Right kidney (tissue), 1 donor: ENCODE measurements around the gene NUP42.
"Not testable (repeated sequence)": the region's sequence is repeated elsewhere in the genome, so short reads cannot be mapped to it uniquely, and the experiment has no call there.

Experiments used
- DNase-seq: peaks from one replicate; pipeline ENCODE4 v3.0.0-alpha.2; 2016

Gene NUP42

GRCh38 chr7:23196306-23196705 is 14.5 kb downstream of the NUP42 start:
- no peak for DNase-seq

DNA sequence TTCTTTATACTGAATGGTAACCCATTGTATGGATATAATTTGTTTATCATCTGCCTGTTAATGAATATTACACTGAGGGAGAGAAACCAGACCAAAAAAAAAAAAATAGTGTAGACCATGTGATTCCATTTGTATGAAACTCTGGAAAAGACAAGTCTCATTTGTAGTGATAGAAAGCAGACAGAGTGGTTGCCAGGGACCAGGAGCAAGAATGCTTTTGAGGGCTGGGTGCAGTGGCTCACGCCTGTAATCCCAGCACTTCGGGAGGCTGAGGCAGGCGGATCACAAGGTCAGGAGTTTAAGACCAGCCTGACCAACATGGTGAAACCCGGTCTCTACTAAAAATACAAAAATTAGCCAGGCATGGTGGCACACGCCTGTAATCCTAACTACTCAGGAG is 15.9 kb downstream of the NUP42 start:
- DNase-seq, result not testable (repeated sequence)

DNA sequence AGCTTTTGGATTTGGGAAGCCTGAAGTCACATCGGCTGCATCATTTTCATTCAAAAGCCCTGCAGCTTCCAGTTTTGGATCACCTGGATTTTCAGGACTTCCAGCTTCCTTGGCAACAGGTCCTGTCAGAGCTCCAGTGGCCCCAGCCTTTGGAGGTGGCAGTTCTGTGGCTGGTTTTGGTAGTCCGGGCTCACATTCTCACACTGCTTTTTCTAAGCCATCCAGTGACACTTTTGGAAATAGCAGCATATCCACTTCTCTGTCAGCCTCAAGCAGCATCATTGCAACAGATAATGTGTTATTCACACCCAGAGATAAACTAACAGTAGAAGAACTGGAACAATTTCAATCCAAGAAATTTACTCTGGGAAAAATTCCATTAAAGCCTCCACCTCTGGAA is 18.5 kb downstream of the NUP42 start:
- DNase-seq, result no peak

- DNase-seq, result no peak
These were observed 22.4 kb downstream of the NUP42 start for GRCh38 chr7:23204241-23204640.

DNA sequence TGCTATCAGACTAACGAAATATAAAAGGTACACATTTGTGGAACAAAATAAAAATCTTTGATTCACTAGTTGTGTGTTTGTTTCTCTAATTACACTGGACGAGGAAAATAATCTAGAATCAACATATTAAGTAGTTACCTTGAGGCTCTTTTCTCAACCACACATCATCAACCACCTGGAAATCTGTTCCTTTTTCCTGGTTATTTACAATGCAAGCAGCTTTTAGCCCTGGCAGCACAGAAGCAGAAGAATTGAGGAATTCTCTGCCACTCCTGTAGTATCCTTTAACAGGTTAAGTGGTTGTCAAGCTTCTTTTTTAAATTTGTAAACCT is 23.7 kb downstream of the NUP42 start:
- no peak for DNase-seq

GRCh38 chr7:23205909-23206767 is 24.3 kb downstream of the NUP42 start:
- DNase-seq, result peak; percentile 94

DNA sequence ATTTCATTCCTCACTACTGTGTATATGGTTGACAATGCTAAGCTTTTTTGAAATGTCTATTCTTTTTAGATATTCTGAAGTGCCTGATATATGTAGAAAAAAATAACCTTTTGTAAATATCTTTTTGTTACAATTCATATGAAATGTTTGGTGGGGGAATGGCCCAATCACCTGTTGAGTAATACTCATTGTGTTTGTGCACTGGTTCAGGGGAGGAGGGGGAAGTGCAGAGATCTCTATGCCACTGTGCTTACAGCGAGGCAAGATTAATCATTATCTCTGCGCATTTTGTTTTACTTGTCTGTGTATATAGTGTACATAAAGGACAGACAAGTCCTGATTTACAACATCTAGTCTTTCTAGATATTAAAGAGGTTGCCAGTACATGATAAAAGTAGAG is 25.2 kb downstream of the NUP42 start:
- DNase-seq, result no peak

DNA sequence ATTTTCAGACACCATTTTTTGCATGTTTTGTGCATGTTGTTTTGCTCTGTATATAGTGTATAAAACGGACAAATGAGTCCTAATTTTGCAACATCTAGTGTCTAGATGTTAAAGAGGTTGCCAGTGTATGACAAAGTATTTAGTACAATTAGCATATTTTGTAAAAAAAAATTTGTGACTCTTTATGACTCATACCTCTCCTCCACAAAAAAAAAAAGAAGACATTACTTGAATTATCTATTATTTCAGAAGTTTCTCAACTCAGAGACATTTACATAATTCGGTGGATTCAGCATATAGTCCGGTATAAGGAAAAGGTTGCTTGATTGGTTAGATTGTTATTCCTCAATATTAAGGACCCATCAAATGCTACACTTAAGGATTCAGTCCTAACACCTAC is 26.0 kb downstream of the NUP42 start:
- no peak for DNase-seq

- DNase-seq, result no peak
These were observed 26.5 kb downstream of the NUP42 start for GRCh38 chr7:23208316-23208715.

- no peak for DNase-seq
These were observed 28.7 kb downstream of the NUP42 start for GRCh38 chr7:23210506-23210905.

GRCh38 chr7:23211589-23211988 is 29.7 kb downstream of the NUP42 start:
- DNase-seq, result peak; percentile 74

DNA sequence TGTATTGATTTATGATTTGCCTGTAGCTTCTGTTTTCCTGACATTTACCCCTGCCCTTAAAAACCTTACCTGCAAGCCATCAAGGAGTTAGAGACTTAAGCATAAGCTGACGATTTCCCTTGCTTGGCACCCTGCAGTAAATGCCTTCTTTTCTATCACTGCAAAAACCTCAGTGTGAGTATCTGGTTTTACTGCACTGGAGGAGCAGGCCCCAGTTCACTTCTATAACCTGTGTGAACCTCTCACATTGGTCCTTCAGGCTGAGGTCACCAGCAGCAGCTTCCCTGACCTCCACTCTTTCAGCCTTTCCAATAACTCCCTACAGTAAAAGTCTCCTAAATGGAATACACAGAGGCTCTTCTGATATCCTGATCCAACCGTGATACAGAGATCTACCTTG is 30.5 kb downstream of the NUP42 start:
- DNase-seq, result peak; percentile 35

DNA sequence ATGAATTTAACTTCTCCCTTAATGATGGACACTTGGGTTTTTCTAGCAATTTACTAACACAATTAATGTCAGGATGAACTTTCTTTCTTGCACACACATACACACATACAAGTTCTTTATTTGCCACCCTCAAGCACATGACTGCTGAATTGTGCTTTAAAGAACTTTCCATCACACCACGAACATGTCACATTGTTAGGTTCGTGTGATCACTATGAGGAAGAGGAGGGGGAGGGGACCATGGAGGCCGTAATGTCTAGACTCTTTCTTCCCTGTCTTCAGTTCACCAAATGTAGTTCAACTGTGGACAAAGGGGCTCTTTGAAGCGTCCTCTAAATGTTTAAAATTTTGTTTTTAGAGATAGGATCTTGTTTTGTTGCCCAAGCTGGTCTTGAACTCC is 31.0 kb downstream of the NUP42 start:
- DNase-seq, result no peak

- DNase-seq, result no peak
These were observed 31.9 kb downstream of the NUP42 start for GRCh38 chr7:23213755-23214154.

DNA sequence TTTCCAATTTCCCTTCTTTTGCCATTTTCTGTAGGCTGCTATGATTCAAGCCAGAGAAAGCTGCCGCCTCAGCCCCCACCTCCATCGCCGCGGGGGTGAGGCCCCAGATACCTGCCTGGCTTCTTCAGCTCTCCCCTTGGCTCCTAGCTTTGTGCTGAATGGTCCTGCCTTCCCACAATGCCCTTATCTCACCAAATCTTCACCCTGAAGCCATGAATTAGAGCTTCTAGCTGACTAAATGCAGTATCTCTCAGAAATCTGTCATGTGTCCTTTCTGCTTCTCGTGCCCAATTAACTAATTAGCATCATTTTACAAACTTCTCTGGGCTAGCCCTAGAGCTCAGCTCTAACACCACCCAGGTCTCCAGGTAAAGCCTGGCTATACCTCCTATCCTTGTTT is 32.6 kb downstream of the NUP42 start:
- no peak for DNase-seq

- no peak for DNase-seq
These were observed 33.1 kb downstream of the NUP42 start for GRCh38 chr7:23214938-23215337.

GRCh38 chr7:23216021-23216420 is 34.2 kb downstream of the NUP42 start:
- DNase-seq, result no peak

- no peak for DNase-seq
These were observed 36.3 kb downstream of the NUP42 start for GRCh38 chr7:23218196-23218595.

DNA sequence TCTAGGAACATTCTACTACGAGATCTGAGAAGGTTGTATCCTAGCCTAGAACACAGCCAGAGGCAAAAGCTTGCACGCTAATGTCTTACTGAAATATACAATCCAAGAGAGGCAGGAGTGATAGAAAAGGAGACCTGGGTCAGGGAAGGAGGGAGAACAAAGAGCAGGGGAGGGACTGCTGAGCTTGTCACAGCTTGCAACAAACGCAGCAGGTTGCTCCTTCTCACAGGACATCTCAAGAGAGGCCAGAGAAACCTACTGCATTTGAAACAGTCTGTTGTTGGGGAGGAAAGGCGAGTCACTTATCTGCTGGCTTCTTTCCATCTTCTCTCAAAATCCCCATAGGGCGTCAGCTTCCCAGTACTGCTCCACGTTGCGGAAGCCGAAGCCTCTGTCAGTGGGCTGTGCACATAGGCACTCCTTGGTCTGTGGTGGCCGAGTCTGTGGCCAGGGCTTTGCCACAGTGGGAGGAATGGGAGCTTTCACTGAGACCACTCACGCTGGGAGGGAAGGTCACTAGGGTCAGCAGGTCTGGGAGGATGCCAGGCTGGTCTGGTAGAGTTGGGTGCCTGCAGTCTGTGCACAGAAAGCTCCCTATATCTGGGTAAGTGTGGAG is 39.0 kb downstream of the NUP42 start:
- DNase-seq, result no peak

GRCh38 chr7:23222439-23223030 is 40.7 kb downstream of the NUP42 start:
- DNase-seq, result no peak

- DNase-seq, result not testable (repeated sequence)
These were observed 42.5 kb downstream of the NUP42 start for GRCh38 chr7:23224364-23224763.

DNA sequence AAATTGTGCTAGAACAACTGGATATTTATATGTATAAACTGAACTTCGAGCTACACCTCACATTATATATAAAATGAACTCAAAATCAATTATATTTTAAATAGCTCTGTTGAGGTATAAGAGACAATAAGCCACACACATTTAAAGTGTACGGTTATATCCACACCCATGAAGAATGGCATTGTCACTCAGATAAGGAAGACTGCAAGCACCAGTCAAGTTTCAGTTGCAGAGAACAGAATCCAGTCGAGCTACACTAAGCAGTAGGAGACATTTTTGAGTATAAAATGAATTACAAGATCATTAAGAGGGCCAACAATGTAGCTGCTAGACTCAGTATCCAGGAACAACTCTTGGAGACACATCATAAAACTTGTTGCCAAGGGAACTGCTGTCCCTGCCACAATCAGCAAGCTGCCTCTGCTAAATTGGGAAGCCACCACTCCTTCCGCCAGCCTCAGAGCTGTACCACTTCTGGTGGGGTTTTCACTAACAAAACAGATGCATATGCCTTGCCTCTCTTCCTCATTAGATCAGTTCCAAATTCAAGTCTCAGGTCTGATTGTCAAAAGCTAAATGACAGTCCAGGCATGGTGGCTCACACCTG is 45.1 kb downstream of the NUP42 start:
- no peak for DNase-seq

- DNase-seq, result no peak
These were observed 46.6 kb downstream of the NUP42 start for GRCh38 chr7:23228412-23228811.
